ENCODE results near the gene PLEKHA1. TPM values are rescaled to one million over a fixed set of nuclear protein-coding genes. Genes with fewer than 3 reads are reported as not detected.

PLEKHA1 gene
- polyA plus RNA-seq, 3 donors, result 5.5 to 14.9 (median 12.3) TPM

- Histone ChIP-seq H3K4me3 (replicated peaks in 1 of 3; ENCODE audit: low read depth in 2 of 3, low read length in 3 of 3) (peak overlapping the region; percentile 20 to 72 (median 41)), H3K27ac (ENCODE audit: low read depth in 1 of 2, low read length in 2 of 2) (no peak overlapping the region), H3K79me2 (ENCODE audit: insufficient read depth, low read length) (no peaks in the 10 kb centered on the region), H4K20me1 (ENCODE audit: insufficient read depth, low read length) (no peaks in the 10 kb centered on the region), H3K4me2 (replicated peaks; ENCODE audit: extremely low read depth, low read length, poor library complexity, severe bottlenecking) (peak overlapping the region; percentile 88), H3K27me3 (ENCODE audit: control insufficient read depth in 2 of 2, insufficient read depth in 2 of 2, low read length in 2 of 2) (peaks cover 61 to 75% of the 10 kb centered on the region in 2 donors), H3K4me1 (ENCODE audit: control insufficient read depth in 1 of 2, insufficient read depth in 2 of 2, low read length in 2 of 2) (peaks cover 30 to 49% of the 10 kb centered on the region in 2 donors), H3K9me3 (replicated peaks in 1 of 2; ENCODE audit: control insufficient read depth in 1 of 2, insufficient read depth in 1 of 2, low read length in 2 of 2) (peaks cover 0 to 35% of the 10 kb centered on the region in 2 donors), H2AFZ (ENCODE audit: insufficient read depth, low read depth, low read length, poor library complexity, severe bottlenecking) (peak overlapping the region; percentile 67), H3K9ac (ENCODE audit: insufficient read depth, low read length, poor library complexity, severe bottlenecking) (peak overlapping the region; percentile 2), H3K36me3 (replicated peaks in 1 of 2; ENCODE audit: control insufficient read depth in 1 of 2, insufficient read depth in 2 of 2, low read length in 2 of 2) (no peaks in the 10 kb centered on the region)
- Mint-ChIP-seq H3K4me3 (peak overlapping the region; percentile 89 to 93), H3K27me3 (ENCODE audit: low read depth in 3 of 3) (peaks cover 74 to 79% (median 74%) of the 10 kb centered on the region in 3 donors), H3K9me3 (peaks cover 0 to 21% (median 8%) of the 10 kb centered on the region in 7 donors), H3K4me1 (peaks cover 60% of the 10 kb centered on the region), H3K36me3 (peaks cover 6 to 23% of the 10 kb centered on the region in 2 donors), H3K27ac (peak overlapping the region in 3 of 7 donors; percentile 14 to 55 (median 37))
- intact Hi-C loops (cut with micrococcal nuclease), result no loop called here
- no peak for DNase-seq
- no peak for TF ChIP-seq CTCF (IDR thresholded peaks at IDR 0.05)
- WGBS (ENCODE audit: insufficient coverage), result 33% methylated on average over 42 of the region's 47 CpGs
These were observed 88.3 kb downstream of the PLEKHA1 start for GRCh38 chr10:122462533-122463465.

GRCh38 chr10:122463466-122464249 is 89.2 kb downstream of the PLEKHA1 start:
- peaks cover 52 to 66% of the 10 kb centered on the region in 2 donors for H3K27me3 ChIP-seq (ENCODE audit: control insufficient read depth in 2 of 2, insufficient read depth in 2 of 2, low read length in 2 of 2)
- H3K4me3 ChIP-seq (replicated peaks in 1 of 3; ENCODE audit: low read depth in 2 of 3, low read length in 3 of 3), result no peak overlapping the region
- no peaks in the 10 kb centered on the region for H3K79me2 ChIP-seq (ENCODE audit: insufficient read depth, low read length)
- Mint-ChIP-seq H3K27me3 (ENCODE audit: low read depth in 3 of 3) (peaks cover 66 to 70% (median 69%) of the 10 kb centered on the region in 3 donors), H3K9me3 (peaks cover 0 to 17% (median 8%) of the 10 kb centered on the region in 7 donors), H3K4me1 (peaks cover 69% of the 10 kb centered on the region), H3K4me3 (peak overlapping the region; percentile 9 to 93), H3K27ac (peak overlapping the region in 1 of 7 donors; percentile 76), H3K36me3 (peaks cover 6 to 23% of the 10 kb centered on the region in 2 donors)
- no peak overlapping the region for H3K4me2 ChIP-seq (replicated peaks; ENCODE audit: extremely low read depth, low read length, poor library complexity, severe bottlenecking)
- H3K4me1 ChIP-seq (ENCODE audit: control insufficient read depth in 1 of 2, insufficient read depth in 2 of 2, low read length in 2 of 2), result peaks cover 38 to 57% of the 10 kb centered on the region in 2 donors
- H3K9ac ChIP-seq (ENCODE audit: insufficient read depth, low read length, poor library complexity, severe bottlenecking), result no peak overlapping the region
- H2AFZ ChIP-seq (ENCODE audit: insufficient read depth, low read depth, low read length, poor library complexity, severe bottlenecking), result no peak overlapping the region
- no peak for DNase-seq
- intact Hi-C loops (cut with micrococcal nuclease), result no loop called here
- no peak for TF ChIP-seq CTCF (IDR thresholded peaks at IDR 0.05)
- H3K9me3 ChIP-seq (replicated peaks in 1 of 2; ENCODE audit: control insufficient read depth in 1 of 2, insufficient read depth in 1 of 2, low read length in 2 of 2), result peaks cover 0 to 35% of the 10 kb centered on the region in 2 donors
- H3K27ac ChIP-seq (ENCODE audit: low read depth in 1 of 2, low read length in 2 of 2), result no peak overlapping the region
- H4K20me1 ChIP-seq (ENCODE audit: insufficient read depth, low read length), result no peaks in the 10 kb centered on the region
- no peaks in the 10 kb centered on the region for H3K36me3 ChIP-seq (replicated peaks in 1 of 2; ENCODE audit: control insufficient read depth in 1 of 2, insufficient read depth in 2 of 2, low read length in 2 of 2)
- 83% methylated on average over 11 of the region's 17 CpGs for WGBS (ENCODE audit: insufficient coverage)
